Mucosa of gallbladder (tissue), 1 donor: ENCODE results near the gene CDRT4. TPM values are rescaled to one million over a fixed set of nuclear protein-coding genes. Genes with fewer than 3 reads are reported as not detected.
A peak's percentile ranks its signal among the peaks of the same experiment; 100 is the strongest.

Experiments
- DNase-seq: peaks from one replicate; pipeline ENCODE4 v3.0.0-alpha.2; 2020; ENCODE audit warnings: low spot score
- total RNA-seq: library from RNA; stranded (reverse); gene quantifications from one replicate; pipeline ENCODE4 v1.2.1, GENCODE V29; 2021
- donor health status: DM: no; HTN: no; CAD: no.

The CDRT4 gene
- total RNA-seq, 1 donor from 2014 or later = 6.0 TPM

DNA sequence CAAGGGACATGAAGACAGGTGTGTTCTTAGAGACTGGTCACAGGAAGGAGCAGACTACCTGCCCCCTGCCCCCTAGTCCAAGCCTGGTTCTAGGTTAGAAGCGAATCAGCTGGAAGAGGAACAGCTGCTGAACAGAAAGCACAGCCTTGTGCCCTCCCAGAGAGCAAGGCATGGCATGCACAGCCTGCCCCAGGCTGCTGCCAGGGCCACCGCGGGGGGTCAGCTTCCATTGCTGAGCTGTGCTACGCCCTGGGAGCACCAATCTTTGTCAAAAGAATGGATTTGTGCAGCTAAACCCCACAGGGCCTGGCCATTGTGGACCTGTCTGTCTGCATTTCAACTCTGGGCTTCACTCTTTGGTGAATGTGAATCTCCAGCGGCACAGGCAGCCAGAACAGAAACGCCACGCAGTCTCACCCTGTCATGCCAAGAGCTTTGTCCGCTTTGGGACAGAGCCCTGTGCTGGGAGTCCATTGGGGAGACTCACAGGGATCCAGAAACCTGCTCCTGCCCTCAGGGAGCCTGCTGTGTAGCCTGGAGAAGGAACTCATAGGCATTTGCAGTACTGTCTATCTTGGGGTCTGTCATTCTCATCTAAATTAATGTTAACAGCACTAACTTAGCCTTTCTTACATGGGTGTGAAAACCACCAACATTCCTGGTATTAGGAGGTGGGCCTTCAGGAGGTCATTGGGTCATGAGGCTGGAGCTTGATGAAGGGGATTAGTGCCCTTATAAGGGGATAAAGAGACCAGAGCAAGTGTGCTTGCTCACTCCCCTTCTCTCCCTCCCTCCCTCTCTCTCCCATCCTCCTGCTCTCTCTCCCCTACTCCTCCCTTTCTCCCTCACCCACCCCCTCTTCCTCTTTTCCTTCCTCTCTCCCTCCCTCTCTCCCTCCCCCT lies 25.6 kb upstream of the CDRT4 start:
- no peak for DNase-seq

DNA sequence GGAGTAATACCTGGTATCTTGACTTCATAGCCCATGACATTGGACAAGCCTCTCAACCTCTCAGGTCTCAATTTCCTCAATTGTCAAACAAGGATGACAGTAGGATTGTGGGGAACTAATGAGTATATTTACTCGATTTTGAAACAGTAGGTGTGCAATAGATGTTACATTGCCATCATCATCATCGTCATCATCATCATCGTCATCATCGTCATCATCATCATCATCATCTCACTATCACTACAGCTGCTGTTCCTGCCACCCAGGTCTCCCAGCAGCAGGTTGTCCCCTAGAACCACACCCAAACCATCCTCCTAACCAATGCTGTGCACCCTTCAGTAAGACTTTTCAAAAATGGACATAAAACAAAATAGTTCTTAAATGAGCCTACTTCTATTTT lies 24.8 kb upstream of the CDRT4 start:
- DNase-seq = no peak

DNA sequence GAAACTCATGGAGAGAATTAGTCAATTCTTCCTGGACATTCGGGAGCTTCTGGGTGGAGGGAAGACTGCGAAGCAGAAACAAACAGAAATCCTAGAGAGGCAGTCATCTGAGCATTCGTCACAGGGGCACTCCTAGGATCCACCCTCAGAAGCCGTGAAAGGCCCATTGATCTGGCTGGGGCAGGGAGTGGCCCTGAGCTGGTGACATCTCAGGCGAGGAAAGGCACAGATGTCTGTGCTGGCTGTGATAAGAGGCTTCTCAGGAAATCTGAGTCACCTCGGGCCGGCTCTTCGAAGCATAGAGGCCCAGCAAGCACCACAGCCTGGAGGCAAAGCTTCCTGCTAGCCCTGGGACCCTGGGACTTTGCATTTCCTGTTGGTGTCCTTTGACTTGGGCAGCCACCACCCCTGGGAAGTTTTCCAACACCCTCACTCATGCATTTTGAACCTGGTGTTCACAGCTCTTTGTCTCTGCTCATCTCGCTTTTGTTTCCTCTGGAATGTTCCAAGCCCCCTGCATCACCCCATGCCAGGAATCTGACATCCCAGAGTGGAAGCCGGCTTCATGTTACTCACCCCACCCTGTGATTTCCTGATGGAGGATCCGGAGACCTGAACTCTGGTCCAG lies 23.3 kb upstream of the CDRT4 start:
- DNase-seq = peak; percentile 83

DNA sequence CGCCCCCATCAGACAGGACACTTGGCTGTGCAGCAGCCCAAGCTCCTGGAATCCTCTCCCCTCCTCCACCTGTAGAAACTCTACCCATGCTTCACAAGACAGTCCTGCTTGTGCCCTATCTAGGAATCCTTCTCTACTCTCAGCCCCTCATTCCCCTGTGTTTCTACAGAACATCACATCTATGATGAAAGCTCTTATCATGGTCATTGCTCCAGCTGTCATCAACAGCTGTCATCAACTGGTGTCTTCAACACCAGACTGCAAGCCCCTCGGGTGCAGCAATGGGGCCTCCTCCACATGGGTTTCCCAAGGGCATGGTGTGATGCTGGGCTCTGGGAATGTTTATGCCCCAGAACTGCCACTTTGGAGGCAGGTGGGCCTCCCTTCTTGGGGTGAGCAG lies 21.1 kb upstream of the CDRT4 start:
- no peak for DNase-seq

- DNase-seq = no peak
Observed at GRCh38 chr17:15485045-15485444, 17.6 kb upstream of the CDRT4 start.

DNA sequence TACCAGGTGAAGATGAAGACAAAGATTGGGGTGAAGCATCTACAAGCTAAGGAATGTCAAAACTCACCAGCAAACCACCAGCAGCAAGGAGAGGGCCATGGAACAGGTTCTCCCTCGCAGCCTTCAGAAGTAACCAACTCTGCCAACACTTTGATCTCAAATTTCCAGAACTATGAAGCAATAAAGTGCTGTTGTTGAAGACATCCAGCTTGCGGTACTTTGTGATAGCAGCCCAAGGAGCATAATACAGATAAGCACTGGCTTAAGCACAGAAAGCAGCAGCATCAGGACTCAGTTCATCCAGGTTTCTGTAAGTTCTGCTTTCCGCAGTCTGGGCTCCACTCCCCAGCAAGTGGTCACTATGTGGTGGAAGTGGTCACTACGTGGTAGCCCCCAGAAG lies 16.0 kb upstream of the CDRT4 start:
- DNase-seq = no peak

DNA sequence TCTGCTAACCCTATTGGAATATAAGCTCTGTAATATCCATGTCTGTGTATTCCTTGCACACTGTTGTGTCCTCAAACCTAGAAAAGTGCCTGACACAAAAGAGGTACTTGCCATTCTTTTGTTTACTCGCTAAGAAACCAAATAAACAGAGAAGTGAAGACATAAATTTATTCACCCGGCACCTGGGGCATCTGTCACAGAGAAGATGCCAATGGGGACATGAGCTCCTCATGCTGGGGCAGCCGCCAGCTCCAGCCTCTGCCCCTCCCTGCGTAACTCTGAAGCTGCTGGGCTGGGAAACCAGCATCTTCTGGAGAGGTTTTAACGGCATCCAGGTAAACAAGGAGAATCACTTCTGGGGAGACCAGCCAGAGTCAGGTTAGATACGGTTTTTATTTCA lies 15.1 kb upstream of the CDRT4 start:
- DNase-seq = no peak

GRCh38 chr17:15481481-15481880 lies 14.1 kb upstream of the CDRT4 start:
- no peak for DNase-seq

DNA sequence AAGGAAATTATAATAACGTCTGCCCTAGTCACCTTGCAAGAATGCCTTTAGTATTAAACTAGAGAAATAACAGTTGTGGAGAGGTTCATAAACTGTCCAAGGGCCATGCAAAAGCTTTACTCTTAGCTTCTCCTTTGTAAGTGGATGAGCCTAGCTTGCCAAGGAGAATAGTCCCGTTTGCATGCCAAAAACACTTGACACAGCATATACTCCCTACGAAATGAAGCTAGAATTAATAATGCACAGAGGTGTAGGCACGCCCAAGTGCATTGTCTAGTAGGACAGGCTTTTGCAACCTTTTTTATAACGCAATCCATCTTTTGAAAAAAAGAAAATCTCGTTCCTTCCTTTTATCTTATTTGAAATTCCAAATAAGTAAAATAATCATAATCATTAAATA lies 12.8 kb upstream of the CDRT4 start:
- no peak for DNase-seq

GRCh38 chr17:15479703-15480102 lies 12.3 kb upstream of the CDRT4 start:
- DNase-seq = no peak

DNA sequence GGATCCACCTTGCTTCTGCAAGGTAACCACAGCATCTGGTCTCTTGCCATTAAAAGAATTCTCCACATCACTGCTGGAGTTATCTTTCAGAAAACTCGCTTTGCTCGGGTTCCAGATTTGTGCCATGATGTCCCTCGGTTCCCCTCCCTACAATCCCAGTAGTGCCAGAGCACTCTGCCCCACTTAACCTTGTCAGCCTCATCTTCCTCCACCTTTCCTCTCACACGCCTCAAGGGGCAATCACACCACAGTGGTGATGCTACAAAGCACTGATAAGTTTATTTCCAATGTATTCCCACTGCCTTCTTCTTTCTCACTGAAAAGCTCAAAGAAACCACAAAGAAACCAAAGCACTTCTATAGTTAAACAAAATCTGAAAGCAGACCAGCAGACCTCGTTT lies 11.4 kb upstream of the CDRT4 start:
- DNase-seq = no peak

DNA sequence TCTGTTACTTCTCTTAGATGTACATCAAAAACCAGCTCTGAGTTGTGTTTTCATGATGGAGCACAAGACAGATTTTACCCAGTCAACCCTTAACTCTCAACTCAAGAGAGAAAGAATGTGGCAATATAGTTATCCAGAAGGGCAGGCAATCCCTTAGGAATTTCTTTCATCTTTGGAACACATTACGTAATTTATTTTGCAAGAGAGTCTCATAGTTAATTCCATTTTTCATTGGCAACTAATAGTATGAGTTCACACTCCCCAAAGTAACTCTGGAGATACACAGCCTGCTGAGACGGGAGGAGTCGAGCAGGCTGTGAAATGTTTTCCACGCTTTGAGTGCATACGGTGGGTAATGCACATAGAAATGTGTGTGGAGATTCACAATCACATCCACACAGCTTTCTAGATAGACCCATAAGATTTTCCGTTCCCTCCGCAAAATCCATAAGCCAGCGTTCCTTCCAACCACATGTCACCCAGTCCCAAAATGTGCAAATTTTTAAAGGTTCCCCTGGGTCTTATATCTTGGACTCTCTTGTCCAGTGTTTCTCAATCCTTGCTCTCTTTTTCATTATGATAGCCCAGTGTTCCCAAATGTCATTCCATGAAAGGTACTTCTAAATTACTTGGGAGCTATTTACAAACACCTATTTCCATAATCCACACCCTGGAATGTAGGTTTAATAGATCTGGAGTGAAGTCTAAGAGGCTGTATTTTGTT lies 8.4 kb upstream of the CDRT4 start:
- no peak for DNase-seq

GRCh38 chr17:15472891-15473290 lies 5.5 kb upstream of the CDRT4 start:
- no peak for DNase-seq

DNA sequence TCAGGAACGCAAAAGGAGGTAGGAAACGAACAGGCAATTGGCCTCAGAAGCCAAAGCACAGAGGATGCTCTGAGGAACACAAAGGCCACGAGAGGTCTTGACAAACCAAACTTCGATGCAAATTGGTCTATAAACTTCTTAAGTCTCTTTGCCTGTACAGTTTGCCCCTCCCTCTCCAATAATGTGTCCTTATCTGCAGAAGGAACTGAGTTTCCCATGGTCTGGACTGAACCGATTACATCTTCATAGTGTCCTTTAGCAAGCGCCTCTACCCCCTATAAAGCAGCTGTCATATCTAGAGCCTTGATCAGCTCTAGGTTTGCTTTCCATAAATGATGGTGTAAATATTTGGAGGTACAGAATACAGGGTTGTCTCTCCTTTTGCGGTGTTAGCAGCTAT lies 3.1 kb upstream of the CDRT4 start:
- no peak for DNase-seq

DNA sequence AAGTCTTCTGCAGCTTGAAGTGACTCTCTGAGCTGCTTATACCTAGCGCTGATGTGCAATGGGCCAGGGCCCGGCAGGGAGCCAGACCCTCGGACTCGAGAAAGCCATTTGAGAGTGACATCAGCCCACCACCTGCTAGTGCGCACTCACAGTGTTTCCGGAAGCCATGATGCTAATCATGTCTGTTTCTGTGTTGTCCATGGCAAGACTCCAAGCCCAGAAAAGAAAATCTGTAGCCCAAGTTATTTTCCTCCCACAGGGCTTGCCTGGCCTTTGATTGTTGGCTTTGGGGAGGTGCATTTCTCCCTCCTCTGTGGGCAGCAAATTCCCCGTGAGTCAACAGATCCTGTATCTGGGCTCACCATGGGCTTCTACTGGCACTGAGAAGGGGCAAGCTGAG lies 1.8 kb upstream of the CDRT4 start:
- DNase-seq = no peak

DNA sequence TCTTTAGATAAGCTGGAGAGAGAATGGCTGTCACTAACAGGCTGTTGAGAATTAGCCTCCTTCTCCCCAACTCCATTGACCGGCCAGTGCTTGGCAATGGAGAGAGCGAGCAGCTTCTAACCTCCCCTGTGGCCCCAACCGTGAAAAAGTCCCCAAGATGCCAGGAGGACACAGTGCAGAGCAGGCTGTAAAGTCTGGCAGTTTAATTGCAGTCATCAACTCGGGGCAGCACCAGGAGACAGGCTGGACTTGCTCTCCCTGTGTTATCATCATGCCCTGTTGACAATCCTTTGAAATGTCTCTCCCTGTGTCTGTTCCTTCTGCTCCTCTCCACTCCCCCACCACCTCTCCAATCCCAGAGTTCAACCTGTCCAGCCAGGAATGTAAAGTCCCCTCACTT lies 705 bp upstream of the CDRT4 start:
- DNase-seq = no peak

GRCh38 chr17:15466131-15466530 lies 1.3 kb downstream of the CDRT4 start:
- no peak for DNase-seq

GRCh38 chr17:15465045-15465701 lies 2.2 kb downstream of the CDRT4 start:
- no peak for DNase-seq

GRCh38 chr17:15464231-15464985 lies 3.0 kb downstream of the CDRT4 start:
- no peak for DNase-seq

DNA sequence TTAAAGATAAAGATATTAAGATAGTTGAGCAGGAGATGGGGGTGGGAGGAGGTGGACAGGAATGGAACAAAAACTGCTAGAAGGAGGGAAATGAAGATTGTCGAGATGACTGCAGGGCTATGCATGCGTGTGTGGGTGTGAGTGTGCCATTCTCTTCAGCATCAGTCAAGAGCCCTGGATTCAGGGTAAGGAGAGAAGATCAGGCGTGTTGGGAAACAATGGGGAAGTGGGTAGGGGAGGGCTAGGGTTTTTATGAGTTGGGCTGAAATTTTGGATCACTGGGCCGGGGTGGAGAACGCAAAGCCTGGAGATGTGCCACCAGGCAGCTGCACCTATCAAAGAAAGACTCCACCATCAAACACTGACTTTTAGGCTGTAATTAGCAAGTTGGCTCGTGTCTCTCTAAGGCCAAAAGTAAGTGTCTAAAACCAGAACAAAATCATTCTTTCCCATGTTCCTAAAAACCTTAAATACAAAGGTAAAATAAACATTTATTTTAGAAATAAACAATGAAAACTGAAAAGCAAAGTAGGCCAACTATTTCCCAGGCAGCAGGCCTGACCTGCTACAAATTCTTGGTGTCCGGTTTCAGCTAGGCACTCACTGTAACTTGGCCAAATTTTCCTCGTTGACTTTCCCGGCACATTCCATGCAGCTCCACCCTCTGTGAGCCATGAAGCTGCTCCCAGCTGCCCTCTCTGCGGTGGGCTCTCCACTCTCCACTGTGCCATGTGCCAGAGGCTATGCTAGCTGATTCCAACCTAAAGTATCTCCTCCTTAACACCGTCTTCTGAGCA lies 4.2 kb downstream of the CDRT4 start:
- peak; percentile 47 for DNase-seq

DNA sequence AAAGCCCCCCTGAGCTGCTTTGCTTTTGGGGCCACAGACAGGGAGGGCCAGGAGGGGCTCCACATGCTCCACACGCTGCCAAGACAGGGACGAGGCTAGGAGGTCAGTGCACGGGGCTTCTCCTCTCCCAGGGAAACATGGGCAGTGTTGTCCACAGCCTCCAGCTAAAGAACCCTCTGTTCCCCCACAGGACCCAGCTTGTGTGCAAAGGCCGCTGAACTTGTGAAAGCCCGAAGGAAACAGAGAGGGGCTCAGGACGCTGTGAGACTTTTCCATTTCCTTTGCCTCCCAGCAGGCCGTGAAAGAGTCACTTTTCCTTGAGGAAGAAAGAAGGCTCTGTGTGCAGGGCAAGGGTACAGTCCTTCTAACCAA lies 9.7 kb downstream of the CDRT4 start:
- no peak for DNase-seq
